Measurements from ENCODE around the gene FAH.

FAH gene

GRCh38 chr15:80186066-80186465 is 33.3 kb downstream of the FAH start:
- no peak overlapping the region for H3K27ac ChIP-seq
- TF ChIP-seq CTCF (conservative IDR thresholded peaks at IDR 0.05): no peak

GRCh38 chr15:80186597-80186996 is 33.8 kb downstream of the FAH start:
- no peak for TF ChIP-seq CTCF (conservative IDR thresholded peaks at IDR 0.05)
- H3K27ac ChIP-seq: no peak overlapping the region

GRCh38 chr15:80188251-80188650 is 35.5 kb downstream of the FAH start:
- no peak for TF ChIP-seq CTCF (conservative IDR thresholded peaks at IDR 0.05)
- no peak overlapping the region for H3K27ac ChIP-seq

- no peak for TF ChIP-seq CTCF (conservative IDR thresholded peaks at IDR 0.05)
- H3K27ac ChIP-seq: no peak overlapping the region
Observed at GRCh38 chr15:80191198-80191597, 38.4 kb downstream of the FAH start.

GRCh38 chr15:80191897-80192595 is 39.2 kb downstream of the FAH start:
- no peak for TF ChIP-seq CTCF (conservative IDR thresholded peaks at IDR 0.05)
- H3K27ac ChIP-seq: no peak overlapping the region

GRCh38 chr15:80194186-80194585 is 41.4 kb downstream of the FAH start:
- no peak for TF ChIP-seq CTCF (conservative IDR thresholded peaks at IDR 0.05)
- no peak overlapping the region for H3K27ac ChIP-seq

- no peak for TF ChIP-seq CTCF (conservative IDR thresholded peaks at IDR 0.05)
Observed at GRCh38 chr15:80194914-80195313, 42.1 kb downstream of the FAH start.

More at GRCh38 chr15:80194914-80195313, 42.1 kb downstream of the FAH start:
- no peak overlapping the region for H3K27ac ChIP-seq

Measured in VCaP (cell line).